HG03097 (cell line): ENCODE data around the gene USP34.

Experiments
- ATAC-seq: cut with Tn5 transposase; IDR thresholded peaks from one replicate; pipeline ENCODE4 v1.9.1; 2021; ENCODE audit not compliant: unreplicated experiment, low FRiP score

The USP34 gene

GRCh38 chr2:61380056-61380881 lies 90.6 kb downstream of the USP34 start:
- ATAC-seq, result no peak

- ATAC-seq, result no peak
Measured at GRCh38 chr2:61379521-61379920, 91.4 kb downstream of the USP34 start.

- ATAC-seq, result no peak
Measured at GRCh38 chr2:61378281-61378680, 92.6 kb downstream of the USP34 start.

GRCh38 chr2:61377046-61377445 lies 93.8 kb downstream of the USP34 start:
- no peak for ATAC-seq

- no peak for ATAC-seq
Measured at GRCh38 chr2:61376211-61376610, 94.7 kb downstream of the USP34 start.

- no peak for ATAC-seq
Measured at GRCh38 chr2:61371027-61371426, 99.9 kb downstream of the USP34 start.

GRCh38 chr2:61368687-61369665 lies 101.9 kb downstream of the USP34 start:
- ATAC-seq, result no peak

- no peak for ATAC-seq
Measured at GRCh38 chr2:61367177-61367576, 103.7 kb downstream of the USP34 start.

- no peak for ATAC-seq
Measured at GRCh38 chr2:61363580-61363979, 107.3 kb downstream of the USP34 start.

- no peak for ATAC-seq
Measured at GRCh38 chr2:61362873-61363272, 108.0 kb downstream of the USP34 start.

- no peak for ATAC-seq
Measured at GRCh38 chr2:61361068-61361467, 109.8 kb downstream of the USP34 start.

- ATAC-seq, result no peak
Measured at GRCh38 chr2:61359058-61359457, 111.8 kb downstream of the USP34 start.

- ATAC-seq, result no peak
Measured at GRCh38 chr2:61357681-61358080, 113.2 kb downstream of the USP34 start.

GRCh38 chr2:61356958-61357350 lies 113.9 kb downstream of the USP34 start:
- no peak for ATAC-seq

- no peak for ATAC-seq
Measured at GRCh38 chr2:61356261-61356957, 114.5 kb downstream of the USP34 start.

- ATAC-seq, result no peak
Measured at GRCh38 chr2:61354543-61355197, 116.2 kb downstream of the USP34 start.

- ATAC-seq, result no peak
Measured at GRCh38 chr2:61353909-61354308, 117.0 kb downstream of the USP34 start.

GRCh38 chr2:61350777-61351176 lies 120.1 kb downstream of the USP34 start:
- no peak for ATAC-seq

- no peak for ATAC-seq
Measured at GRCh38 chr2:61343141-61343540, 127.7 kb downstream of the USP34 start.

- ATAC-seq, result no peak
Measured at GRCh38 chr2:61340242-61340641, 130.6 kb downstream of the USP34 start.
